PFSK-1 (cell line): ENCODE results near the gene MCUB.

Source experiments
- FOXP2 ChIP-seq: optimal IDR thresholded peaks from 2 replicates; pipeline ENCODE3; 2011; ENCODE audit warnings: borderline replicate concordance, control low read depth, inconsistent platforms; ENCODE audit not compliant: insufficient read depth; ENCODE audit errors: extremely low read length, extremely low read depth
- POLR2AphosphoS5 ChIP-seq: IDR thresholded peaks from 2 replicates; pipeline ENCODE4 v1.6.1; 2012; ENCODE audit warnings: low read depth, mild to moderate bottlenecking, control low read depth, low read length, moderate library complexity
- REST ChIP-seq, 2 experiments: IDR thresholded peaks; 2 replicates each; pipeline versions ENCODE4 v1.6.1 to v1.8.0; 2011 to 2012; ENCODE audit warnings: low read depth in 2 of 2, low read length in 2 of 2, control low read depth in 1 of 2, inconsistent platforms in 1 of 2, mild to moderate bottlenecking in 1 of 2, moderate library complexity in 1 of 2; ENCODE audit not compliant: insufficient read depth in 1 of 2
- SIN3A ChIP-seq: IDR thresholded peaks from 2 replicates; pipeline ENCODE4 v1.6.1; 2012; ENCODE audit warnings: mild to moderate bottlenecking, low read length, moderate library complexity, borderline replicate concordance; ENCODE audit not compliant: insufficient read depth
- TAF1 ChIP-seq: IDR thresholded peaks from 2 replicates; pipeline ENCODE4 v1.6.1; 2012; ENCODE audit warnings: low read length, control low read depth, borderline replicate concordance; ENCODE audit not compliant: insufficient read depth

The MCUB gene

DNA sequence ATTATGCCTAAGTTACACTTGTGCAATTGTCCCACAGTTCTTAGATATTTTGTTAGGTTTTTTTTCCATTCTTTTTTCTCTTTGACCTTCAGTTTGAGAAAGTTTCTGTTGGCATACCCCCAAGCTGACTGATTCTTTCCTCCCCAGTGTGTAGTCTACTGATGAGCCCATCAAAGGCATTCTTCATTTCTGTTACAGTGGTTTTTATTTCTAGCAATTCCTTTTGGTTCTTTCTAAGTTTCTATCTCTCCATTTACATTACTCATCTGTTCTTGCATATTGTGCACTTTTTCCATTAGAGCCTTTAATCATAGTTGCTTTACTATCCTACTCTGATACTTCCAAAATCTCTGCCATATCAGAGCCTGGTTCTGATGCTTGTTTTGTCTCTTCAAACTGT lies 111.3 kb downstream of the MCUB start:
- TF ChIP-seq REST (IDR thresholded peaks at IDR 0.05; ENCODE audit: insufficient read depth in 1 of 2, low read depth in 2 of 2, low read length in 2 of 2) (no peak), FOXP2 (no peak), POLR2AphosphoS5 (no peak), TAF1 (no peak), SIN3A (no peak)

DNA sequence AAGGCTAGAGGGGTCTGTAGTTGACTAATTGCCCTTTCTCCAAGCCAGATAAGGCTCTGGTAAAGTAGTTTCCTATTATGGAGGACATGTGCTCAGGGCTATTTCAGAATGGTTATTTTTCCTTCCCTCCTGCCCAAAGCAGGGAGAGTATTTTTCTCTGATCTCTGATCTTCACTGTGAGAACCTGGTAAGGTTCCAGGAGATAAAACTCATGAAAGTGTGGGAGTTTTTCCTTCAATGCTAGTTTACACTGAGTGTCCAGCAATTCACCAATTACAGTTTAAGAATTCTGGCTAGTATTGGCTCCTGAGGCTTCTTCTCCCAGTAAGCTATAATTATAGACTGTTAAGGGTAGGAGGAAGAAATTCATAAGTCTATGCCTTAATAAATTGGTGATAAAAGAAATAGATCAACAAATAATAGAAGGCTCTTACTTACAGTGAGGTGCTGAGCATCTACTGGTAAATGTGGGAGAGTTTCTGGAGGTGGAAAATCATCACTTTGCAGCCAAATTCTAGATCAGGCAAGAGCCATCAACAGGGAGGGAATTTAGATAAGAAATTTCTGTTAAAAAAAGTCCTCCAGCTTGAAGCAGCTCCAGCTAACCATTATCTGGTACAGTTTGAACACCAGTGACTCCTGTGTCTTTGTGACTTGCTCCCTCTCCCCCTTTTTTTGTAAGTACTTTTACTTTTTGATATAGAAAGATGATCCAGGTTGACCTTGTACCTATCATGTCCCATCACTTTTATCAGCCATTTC lies 112.3 kb downstream of the MCUB start:
- no peak for TF ChIP-seq REST (IDR thresholded peaks at IDR 0.05; ENCODE audit: insufficient read depth in 1 of 2, low read depth in 2 of 2, low read length in 2 of 2)
- TF ChIP-seq SIN3A = no peak
- no peak for TF ChIP-seq POLR2AphosphoS5
- TF ChIP-seq TAF1 = no peak
- TF ChIP-seq FOXP2 = no peak

- TF ChIP-seq REST (IDR thresholded peaks at IDR 0.05; ENCODE audit: insufficient read depth in 1 of 2, low read depth in 2 of 2, low read length in 2 of 2) (no peak), SIN3A (no peak), TAF1 (no peak), POLR2AphosphoS5 (no peak), FOXP2 (no peak)
Observed at GRCh38 chr4:109673303-109673702, 113.3 kb downstream of the MCUB start.

- TF ChIP-seq TAF1 (no peak), POLR2AphosphoS5 (no peak), SIN3A (no peak), REST (IDR thresholded peaks at IDR 0.05; ENCODE audit: insufficient read depth in 1 of 2, low read depth in 2 of 2, low read length in 2 of 2) (no peak), FOXP2 (no peak)
Observed at GRCh38 chr4:109675181-109675580, 115.1 kb downstream of the MCUB start.
